Measurements from ENCODE around the gene TEC. TPM values are rescaled to one million over a fixed set of nuclear protein-coding genes. Genes with fewer than 3 reads are reported as not detected.

The TEC gene
- total and polyA plus RNA-seq, 7 donors = 0.80 to 2.0 (median 0.92) TPM

DNA sequence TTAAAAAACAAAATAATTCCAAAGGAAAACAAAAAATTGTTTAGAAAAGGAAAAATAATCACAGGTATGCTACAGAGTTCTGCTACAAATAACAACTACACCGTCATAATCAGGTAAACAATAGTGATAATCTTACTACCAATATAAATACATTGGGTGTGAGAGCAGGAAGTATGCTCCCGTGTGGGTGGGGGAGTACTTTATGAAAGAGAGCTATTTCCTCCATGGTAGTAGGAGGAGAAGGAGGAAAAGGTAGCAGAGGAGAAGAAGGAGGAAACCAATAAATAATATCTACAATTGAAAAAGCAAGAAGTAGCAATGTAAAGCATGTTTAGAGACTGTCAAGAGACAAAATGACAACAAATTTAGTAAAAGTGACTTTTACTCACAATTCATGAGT, 35.1 kb downstream of the TEC start:
- intact Hi-C loops (cut with DNase I) = no loop called here
- WGBS, 3 donors = 60 to 69% (median 60%) methylated on average over 2 of the region's 2 CpGs
- no peaks in the 10 kb centered on the region for H3K4me1 ChIP-seq

GRCh38 chr4:48228949-48229348, 40.7 kb downstream of the TEC start:
- ATAC-seq = no peak
- TF ChIP-seq, protein P1, sequence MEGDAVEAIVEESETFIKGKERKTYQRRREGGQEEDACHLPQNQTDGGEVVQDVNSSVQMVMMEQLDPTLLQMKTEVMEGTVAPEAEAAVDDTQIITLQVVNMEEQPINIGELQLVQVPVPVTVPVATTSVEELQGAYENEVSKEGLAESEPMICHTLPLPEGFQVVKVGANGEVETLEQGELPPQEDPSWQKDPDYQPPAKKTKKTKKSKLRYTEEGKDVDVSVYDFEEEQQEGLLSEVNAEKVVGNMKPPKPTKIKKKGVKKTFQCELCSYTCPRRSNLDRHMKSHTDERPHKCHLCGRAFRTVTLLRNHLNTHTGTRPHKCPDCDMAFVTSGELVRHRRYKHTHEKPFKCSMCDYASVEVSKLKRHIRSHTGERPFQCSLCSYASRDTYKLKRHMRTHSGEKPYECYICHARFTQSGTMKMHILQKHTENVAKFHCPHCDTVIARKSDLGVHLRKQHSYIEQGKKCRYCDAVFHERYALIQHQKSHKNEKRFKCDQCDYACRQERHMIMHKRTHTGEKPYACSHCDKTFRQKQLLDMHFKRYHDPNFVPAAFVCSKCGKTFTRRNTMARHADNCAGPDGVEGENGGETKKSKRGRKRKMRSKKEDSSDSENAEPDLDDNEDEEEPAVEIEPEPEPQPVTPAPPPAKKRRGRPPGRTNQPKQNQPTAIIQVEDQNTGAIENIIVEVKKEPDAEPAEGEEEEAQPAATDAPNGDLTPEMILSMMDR (IDR thresholded peaks at IDR 0.05) = no peak
- 87 to 94% (median 91%) methylated on average over 1 of the region's 1 CpG for WGBS, 3 donors
- Histone ChIP-seq H3K4me1 (no peaks in the 10 kb centered on the region), H3K9me3 (no peaks in the 10 kb centered on the region), H3K27ac (no peak overlapping the region), H3K36me3 (ENCODE audit: insufficient read depth in 1 of 2, low read depth in 1 of 2) (no peaks in the 10 kb centered on the region), H3K27me3 (ENCODE audit: insufficient read depth in 3 of 3, low read length in 2 of 3) (no peaks in the 10 kb centered on the region), H3K4me3 (no peak overlapping the region)
- intact Hi-C loops (cut with DNase I) = no loop called here
- DNase-seq = no peak

More for the DNA sequence above, 35.1 kb downstream of the TEC start:
- Histone ChIP-seq H3K27me3 (ENCODE audit: insufficient read depth in 3 of 3, low read length in 2 of 3) (no peaks in the 10 kb centered on the region), H3K27ac (no peak overlapping the region), H3K9me3 (no peaks in the 10 kb centered on the region), H3K4me3 (no peak overlapping the region), H3K36me3 (ENCODE audit: insufficient read depth in 1 of 2, low read depth in 1 of 2) (no peaks in the 10 kb centered on the region)
- DNase-seq (no peak), ATAC-seq (no peak)
- TF ChIP-seq, protein P1 (IDR thresholded peaks at IDR 0.05) = no peak

DNA sequence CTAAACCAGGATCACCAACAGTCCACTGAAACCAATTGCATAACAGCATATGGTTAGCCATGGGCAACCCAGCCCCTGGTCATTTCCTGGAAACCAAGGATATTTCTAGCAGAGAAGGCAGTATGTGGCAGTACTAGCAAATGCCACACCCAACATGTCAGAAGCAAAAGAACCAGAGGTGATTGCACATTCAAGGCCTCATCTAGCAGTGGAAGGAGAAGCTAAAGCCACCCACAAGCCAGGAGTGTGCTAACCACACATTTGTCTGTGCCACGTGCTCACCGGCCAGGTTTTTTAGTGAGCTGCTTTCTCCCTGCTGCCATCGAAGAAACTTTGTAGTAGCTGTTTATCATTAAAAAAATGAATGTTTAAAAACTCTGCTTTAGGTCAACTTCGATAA, 42.0 kb downstream of the TEC start:
- Histone ChIP-seq H3K9me3 (no peaks in the 10 kb centered on the region), H3K27ac (no peak overlapping the region), H3K36me3 (ENCODE audit: insufficient read depth in 1 of 2, low read depth in 1 of 2) (no peaks in the 10 kb centered on the region), H3K4me3 (no peak overlapping the region), H3K27me3 (ENCODE audit: insufficient read depth in 3 of 3, low read length in 2 of 3) (no peaks in the 10 kb centered on the region), H3K4me1 (no peaks in the 10 kb centered on the region)
- intact Hi-C loops (cut with DNase I) = no loop called here
- TF ChIP-seq, protein P1 (IDR thresholded peaks at IDR 0.05) = no peak
- no peak for DNase-seq
- no peak for ATAC-seq
- WGBS, 3 donors = 70 to 94% (median 76%) methylated on average over 4 of the region's 4 CpGs

GRCh38 chr4:48226199-48226598, 43.4 kb downstream of the TEC start:
- H3K27me3 ChIP-seq (ENCODE audit: insufficient read depth in 3 of 3, low read length in 2 of 3) = no peaks in the 10 kb centered on the region
- WGBS, 3 donors = 77 to 84% (median 81%) methylated on average over 4 of the region's 4 CpGs
- ATAC-seq (no peak), DNase-seq (no peak)
- no peaks in the 10 kb centered on the region for H3K4me1 ChIP-seq
- TF ChIP-seq, protein P1 (IDR thresholded peaks at IDR 0.05) = no peak
- intact Hi-C loops (cut with DNase I) = no loop called here
- H3K27ac ChIP-seq = no peak overlapping the region
- H3K36me3 ChIP-seq (ENCODE audit: insufficient read depth in 1 of 2, low read depth in 1 of 2) = no peaks in the 10 kb centered on the region
- no peaks in the 10 kb centered on the region for H3K9me3 ChIP-seq
- H3K4me3 ChIP-seq = no peak overlapping the region

DNA sequence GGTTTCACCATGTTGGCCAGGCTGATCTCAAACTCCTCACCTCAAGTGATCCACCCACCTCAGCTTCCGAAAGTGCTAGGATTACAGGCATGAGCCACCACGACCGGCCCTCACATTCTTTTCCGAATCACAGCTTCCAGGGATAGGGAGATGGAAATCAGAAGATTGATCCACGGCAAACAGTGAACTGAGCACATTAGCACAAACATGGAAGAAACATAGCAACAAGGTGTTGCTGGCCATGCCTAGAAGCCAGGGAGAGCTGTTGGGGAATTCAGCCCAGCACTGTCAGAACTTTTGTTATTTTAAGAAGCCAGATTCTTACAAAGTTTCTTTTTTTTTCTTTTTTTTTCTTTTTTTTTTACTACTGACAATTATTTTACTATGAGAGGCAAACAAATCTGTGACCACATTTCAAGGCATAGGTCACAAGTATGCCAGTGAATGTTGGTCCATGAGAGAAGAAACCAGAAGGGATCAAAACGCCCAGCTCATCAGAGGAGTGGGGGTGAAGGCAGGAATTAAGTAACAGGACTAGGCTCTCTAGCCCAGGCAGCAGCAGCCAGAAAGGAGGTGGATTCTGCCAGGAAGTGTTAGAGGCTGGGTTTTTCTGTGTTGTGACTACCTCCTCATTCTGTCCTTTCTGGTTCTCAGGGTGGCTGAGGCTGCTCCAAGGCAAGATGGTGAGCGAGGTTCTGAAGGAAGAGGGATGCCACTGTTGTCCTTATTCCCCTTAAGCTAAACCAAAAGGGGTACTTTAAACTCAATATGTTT, 44.1 kb downstream of the TEC start:
- ATAC-seq = no peak
- H3K9me3 ChIP-seq = no peaks in the 10 kb centered on the region
- WGBS, 3 donors = 70 to 78% (median 74%) methylated on average over 7 of the region's 7 CpGs

More for the DNA sequence above, 44.1 kb downstream of the TEC start:
- no peaks in the 10 kb centered on the region for H3K36me3 ChIP-seq (ENCODE audit: insufficient read depth in 1 of 2, low read depth in 1 of 2)
- TF ChIP-seq, protein P1 (IDR thresholded peaks at IDR 0.05) = no peak
- DNase-seq = no peak
- H3K4me1 ChIP-seq = no peaks in the 10 kb centered on the region
- intact Hi-C loops (cut with DNase I) = no loop called here
- H3K4me3 ChIP-seq = no peak overlapping the region
- H3K27ac ChIP-seq = no peak overlapping the region
- no peaks in the 10 kb centered on the region for H3K27me3 ChIP-seq (ENCODE audit: insufficient read depth in 3 of 3, low read length in 2 of 3)

All from psoas muscle (tissue), 8 donors.